ENCODE results near the gene NEU2. TPM values are rescaled to one million over a fixed set of nuclear protein-coding genes. Genes with fewer than 3 reads are reported as not detected.

The NEU2 gene
- total and polyA plus RNA-seq, 2 of the 13 experiments (the other 11 are each of a cell fraction or from before 2014, with no cell fraction given): not detected

DNA sequence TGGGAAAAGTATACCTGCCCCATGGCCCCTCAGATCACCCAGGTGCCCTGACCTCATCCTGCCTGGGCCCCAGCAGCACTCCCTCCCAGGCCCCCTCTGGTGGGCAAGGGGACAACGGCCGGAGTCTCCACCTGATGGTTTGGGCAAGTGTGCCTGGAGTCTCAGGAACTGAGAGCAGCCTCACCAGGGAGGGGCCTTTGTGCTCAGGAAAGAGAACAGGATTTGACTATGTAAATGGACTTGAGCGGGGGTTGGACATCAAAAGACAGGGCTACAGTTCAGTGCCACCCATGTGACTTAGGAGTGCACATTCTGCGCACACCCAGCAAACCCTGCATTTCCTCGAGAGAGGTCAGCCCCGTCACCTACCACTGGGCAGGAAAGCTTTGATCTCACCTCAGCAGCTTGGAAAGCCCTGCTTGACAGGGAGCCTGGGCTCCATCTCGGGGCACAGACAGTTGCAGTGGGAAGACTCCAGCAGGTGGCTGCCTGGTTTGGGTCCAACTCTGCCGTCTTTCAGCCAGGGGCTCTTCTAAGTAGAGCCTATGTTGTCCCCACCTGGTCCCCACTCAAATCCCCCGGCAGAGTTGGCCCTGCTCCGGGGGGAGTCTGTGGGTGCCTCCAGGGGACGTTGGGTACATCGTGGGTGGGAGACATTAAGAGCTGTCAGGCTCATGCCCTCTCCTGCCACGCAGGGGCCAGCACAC, 30.9 kb downstream of the NEU2 start (continued):
- TF ChIP-seq ZFP36 (IDR thresholded peaks at IDR 0.05; ENCODE audit: borderline replicate concordance, low read depth, low read length, partially characterized antibody) (no peak), NBN (conservative IDR thresholded peaks at IDR 0.05) (no peak), ZNF350 (CRISPR knock-in tag; IDR thresholded peaks at IDR 0.05; ENCODE audit: borderline replicate concordance, low read depth) (peak; percentile 96), NAIF1 (CRISPR knock-in tag; IDR thresholded peaks at IDR 0.05; ENCODE audit: borderline replicate concordance) (peak; percentile 92), HNRNPUL1 (IDR thresholded peaks at IDR 0.05; ENCODE audit: low read depth, low read length) (no peak), HNF4G (IDR thresholded peaks at IDR 0.05; ENCODE audit: borderline replicate concordance, low read depth, low read length) (peak; percentile 78), HNF4G (CRISPR knock-in tag; IDR thresholded peaks at IDR 0.05; ENCODE audit: borderline replicate concordance, low read depth) (peak; percentile 71; the same call in 1 of the 2 replicates), ZNF652 (CRISPR knock-in tag; IDR thresholded peaks at IDR 0.05; ENCODE audit: borderline replicate concordance, low read depth) (no peak), CC2D1A (CRISPR knock-in tag; IDR thresholded peaks at IDR 0.05) (0 out of 2 replicates have a peak, but pooled peaks have one; percentile 61), SP5 (CRISPR knock-in tag; IDR thresholded peaks at IDR 0.05; ENCODE audit: borderline replicate concordance, low read depth) (peak; percentile 90), YEATS2 (CRISPR knock-in tag; IDR thresholded peaks at IDR 0.05; ENCODE audit: borderline replicate concordance) (peak; percentile 78; the same call in 1 of the 2 replicates)
- TF ChIP-seq, protein P1, sequence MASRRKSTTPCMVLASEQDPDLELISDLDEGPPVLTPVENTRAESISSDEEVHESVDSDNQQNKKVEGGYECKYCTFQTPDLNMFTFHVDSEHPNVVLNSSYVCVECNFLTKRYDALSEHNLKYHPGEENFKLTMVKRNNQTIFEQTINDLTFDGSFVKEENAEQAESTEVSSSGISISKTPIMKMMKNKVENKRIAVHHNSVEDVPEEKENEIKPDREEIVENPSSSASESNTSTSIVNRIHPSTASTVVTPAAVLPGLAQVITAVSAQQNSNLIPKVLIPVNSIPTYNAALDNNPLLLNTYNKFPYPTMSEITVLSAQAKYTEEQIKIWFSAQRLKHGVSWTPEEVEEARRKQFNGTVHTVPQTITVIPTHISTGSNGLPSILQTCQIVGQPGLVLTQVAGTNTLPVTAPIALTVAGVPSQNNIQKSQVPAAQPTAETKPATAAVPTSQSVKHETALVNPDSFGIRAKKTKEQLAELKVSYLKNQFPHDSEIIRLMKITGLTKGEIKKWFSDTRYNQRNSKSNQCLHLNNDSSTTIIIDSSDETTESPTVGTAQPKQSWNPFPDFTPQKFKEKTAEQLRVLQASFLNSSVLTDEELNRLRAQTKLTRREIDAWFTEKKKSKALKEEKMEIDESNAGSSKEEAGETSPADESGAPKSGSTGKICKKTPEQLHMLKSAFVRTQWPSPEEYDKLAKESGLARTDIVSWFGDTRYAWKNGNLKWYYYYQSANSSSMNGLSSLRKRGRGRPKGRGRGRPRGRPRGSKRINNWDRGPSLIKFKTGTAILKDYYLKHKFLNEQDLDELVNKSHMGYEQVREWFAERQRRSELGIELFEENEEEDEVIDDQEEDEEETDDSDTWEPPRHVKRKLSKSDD (CRISPR knock-in tag; IDR thresholded peaks at IDR 0.05; ENCODE audit: low read depth): peak; percentile 75; the same call in 1 of the 2 replicates
- TF ChIP-seq, protein P2, sequence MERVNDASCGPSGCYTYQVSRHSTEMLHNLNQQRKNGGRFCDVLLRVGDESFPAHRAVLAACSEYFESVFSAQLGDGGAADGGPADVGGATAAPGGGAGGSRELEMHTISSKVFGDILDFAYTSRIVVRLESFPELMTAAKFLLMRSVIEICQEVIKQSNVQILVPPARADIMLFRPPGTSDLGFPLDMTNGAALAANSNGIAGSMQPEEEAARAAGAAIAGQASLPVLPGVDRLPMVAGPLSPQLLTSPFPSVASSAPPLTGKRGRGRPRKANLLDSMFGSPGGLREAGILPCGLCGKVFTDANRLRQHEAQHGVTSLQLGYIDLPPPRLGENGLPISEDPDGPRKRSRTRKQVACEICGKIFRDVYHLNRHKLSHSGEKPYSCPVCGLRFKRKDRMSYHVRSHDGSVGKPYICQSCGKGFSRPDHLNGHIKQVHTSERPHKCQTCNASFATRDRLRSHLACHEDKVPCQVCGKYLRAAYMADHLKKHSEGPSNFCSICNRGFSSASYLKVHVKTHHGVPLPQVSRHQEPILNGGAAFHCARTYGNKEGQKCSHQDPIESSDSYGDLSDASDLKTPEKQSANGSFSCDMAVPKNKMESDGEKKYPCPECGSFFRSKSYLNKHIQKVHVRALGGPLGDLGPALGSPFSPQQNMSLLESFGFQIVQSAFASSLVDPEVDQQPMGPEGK (CRISPR knock-in tag; IDR thresholded peaks at IDR 0.05): peak; percentile 87
- TF ChIP-seq, protein P3, sequence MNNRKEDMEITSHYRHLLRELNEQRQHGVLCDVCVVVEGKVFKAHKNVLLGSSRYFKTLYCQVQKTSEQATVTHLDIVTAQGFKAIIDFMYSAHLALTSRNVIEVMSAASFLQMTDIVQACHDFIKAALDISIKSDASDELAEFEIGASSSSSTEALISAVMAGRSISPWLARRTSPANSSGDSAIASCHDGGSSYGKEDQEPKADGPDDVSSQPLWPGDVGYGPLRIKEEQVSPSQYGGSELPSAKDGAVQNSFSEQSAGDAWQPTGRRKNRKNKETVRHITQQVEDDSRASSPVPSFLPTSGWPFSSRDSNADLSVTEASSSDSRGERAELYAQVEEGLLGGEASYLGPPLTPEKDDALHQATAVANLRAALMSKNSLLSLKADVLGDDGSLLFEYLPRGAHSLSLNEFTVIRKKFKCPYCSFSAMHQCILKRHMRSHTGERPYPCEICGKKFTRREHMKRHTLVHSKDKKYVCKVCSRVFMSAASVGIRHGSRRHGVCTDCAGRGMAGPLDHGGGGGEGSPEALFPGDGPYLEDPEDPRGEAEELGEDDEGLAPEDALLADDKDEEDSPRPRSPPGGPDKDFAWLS (CRISPR knock-in tag; IDR thresholded peaks at IDR 0.05; ENCODE audit: borderline replicate concordance): no peak
- TF ChIP-seq, protein P4, sequence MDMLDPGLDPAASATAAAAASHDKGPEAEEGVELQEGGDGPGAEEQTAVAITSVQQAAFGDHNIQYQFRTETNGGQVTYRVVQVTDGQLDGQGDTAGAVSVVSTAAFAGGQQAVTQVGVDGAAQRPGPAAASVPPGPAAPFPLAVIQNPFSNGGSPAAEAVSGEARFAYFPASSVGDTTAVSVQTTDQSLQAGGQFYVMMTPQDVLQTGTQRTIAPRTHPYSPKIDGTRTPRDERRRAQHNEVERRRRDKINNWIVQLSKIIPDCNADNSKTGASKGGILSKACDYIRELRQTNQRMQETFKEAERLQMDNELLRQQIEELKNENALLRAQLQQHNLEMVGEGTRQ (IDR thresholded peaks at IDR 0.05; ENCODE audit: low read depth, low read length): peak; percentile 87
- TF ChIP-seq, protein P4 (CRISPR knock-in tag; IDR thresholded peaks at IDR 0.05; ENCODE audit: borderline replicate concordance): peak; percentile 82; the same call in 1 of the 2 replicates
- TF ChIP-seq, protein P5, sequence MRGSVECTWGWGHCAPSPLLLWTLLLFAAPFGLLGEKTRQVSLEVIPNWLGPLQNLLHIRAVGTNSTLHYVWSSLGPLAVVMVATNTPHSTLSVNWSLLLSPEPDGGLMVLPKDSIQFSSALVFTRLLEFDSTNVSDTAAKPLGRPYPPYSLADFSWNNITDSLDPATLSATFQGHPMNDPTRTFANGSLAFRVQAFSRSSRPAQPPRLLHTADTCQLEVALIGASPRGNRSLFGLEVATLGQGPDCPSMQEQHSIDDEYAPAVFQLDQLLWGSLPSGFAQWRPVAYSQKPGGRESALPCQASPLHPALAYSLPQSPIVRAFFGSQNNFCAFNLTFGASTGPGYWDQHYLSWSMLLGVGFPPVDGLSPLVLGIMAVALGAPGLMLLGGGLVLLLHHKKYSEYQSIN (CRISPR knock-in tag; IDR thresholded peaks at IDR 0.05; ENCODE audit: borderline replicate concordance): no peak

Measured in HepG2 (cell line).